K562 (cell line): Measurements from ENCODE around the gene ENPP5. TPM values are rescaled to one million over a fixed set of nuclear protein-coding genes. Genes with fewer than 3 reads are reported as not detected.

Source experiments
- ATF4 ChIP-seq: fragments of 450-650 bp; formaldehyde crosslinking; IDR thresholded peaks from 2 replicates; pipeline ENCODE4 v1.4.0; 2022; ENCODE audit warnings: mild to moderate bottlenecking, moderate library complexity
- E2F8 ChIP-seq: fragments of 450-650 bp; IDR thresholded peaks from 2 replicates; pipeline ENCODE4 v1.7.1; 2018; ENCODE audit warnings: mild to moderate bottlenecking, low read depth; ENCODE audit not compliant: partially characterized antibody
- FUS ChIP-seq: fragments of 200-400 bp; formaldehyde crosslinking; optimal IDR thresholded peaks from 2 replicates; pipeline ENCODE3; 2017; ENCODE audit warnings: low read depth, low read length
- POLR2G ChIP-seq: fragments of 200-400 bp; formaldehyde crosslinking; IDR thresholded peaks from 2 replicates; pipeline ENCODE4 v1.6.1; 2017; ENCODE audit warnings: low read depth, mild to moderate bottlenecking, antibody characterized with exemption, low read length, moderate library complexity
- RNF219 ChIP-seq: fragments of 250-450 bp; sonication (Bioruptor Pico); IDR thresholded peaks from 2 replicates; pipeline ENCODE4 v1.5.0; 2022; ENCODE audit warnings: mild to moderate bottlenecking
- SMARCA4 ChIP-seq: fragments of 450-650 bp; IDR thresholded peaks from 2 replicates; pipeline ENCODE4 v1.6.1; 2016
- ZNF277 ChIP-seq: fragments of 250-450 bp; sonication (Bioruptor Pico); IDR thresholded peaks from 2 replicates; pipeline ENCODE4 v1.8.0; 2022; ENCODE audit warnings: inconsistent platforms, mild to moderate bottlenecking, moderate library complexity, borderline replicate concordance
- ZNF511 ChIP-seq: sonication (generic); formaldehyde crosslinking; IDR thresholded peaks from 2 replicates; pipeline ENCODE4 v1.8.0; 2022; ENCODE audit warnings: mild to moderate bottlenecking, missing genetic modification reagents
- polyA plus RNA-seq, 8 experiments: library from polyadenylated mRNA; depleted of rRNA in 4 of 8; stranded (reverse) in 5 of 8; unstranded in 3 of 8; fragments of >200 nt; fragmentation: Nextera tagmentation in 2 of 8; fragmentation: Illumina TruSeq in 1 of 8; extraction: Ambion mirVana in 2 of 8; extraction: Trizol in 1 of 8; gene quantifications; 2 replicates each; pipeline versions ENCODE4 v1.2.1 to v1.2.3, GENCODE V29; 2011 to 2014; ENCODE audit warnings: inconsistent platforms in 1 of 8, missing spikeins in 1 of 8
- total RNA-seq, 7 experiments: library from RNA; depleted of rRNA in 6 of 7; stranded (reverse); fragments of >200 nt in 6 of 7; fragmentation: Illumina TruSeq in 2 of 7; extraction: Trizol in 2 of 7; gene quantifications; 2 replicates each; pipeline versions ENCODE4 v1.2.1 to v1.2.3, GENCODE V29; 2011 to 2021; ENCODE audit warnings: low replicate concordance in 1 of 7

The ENPP5 gene
- total and polyA plus RNA-seq, 9 of the 15 experiments (the other 6 are each of a cell fraction or from before 2014, with no cell fraction given), result not detected

GRCh38 chr6:46216879-46217278, 46.1 kb upstream of the ENPP5 start (continued):
- TF ChIP-seq RNF219 (CRISPR knock-in tag) (no peak), ATF4 (no peak), E2F8 (no peak), ZNF277 (no peak), FUS (no peak), ZNF511 (no peak), POLR2G (no peak), SMARCA4 (no peak)
